Measurements from ENCODE around the gene THSD4.

THSD4 gene

GRCh38 chr15:71543413-71543812, 428.1 kb downstream of the THSD4 start:
- Histone ChIP-seq H3K4me3 (ENCODE audit: low read length, poor library complexity, severe bottlenecking) (no peak overlapping the region), H2AFZ (ENCODE audit: low read length) (no peak overlapping the region), H3K4me2 (ENCODE audit: low read depth, low read length, poor library complexity, severe bottlenecking) (no peak overlapping the region), H4K20me1 (ENCODE audit: insufficient read depth, low read length, poor library complexity, severe bottlenecking) (no peaks in the 10 kb centered on the region), H3K27me3 (ENCODE audit: insufficient read depth, low read length, poor library complexity, severe bottlenecking) (no peaks in the 10 kb centered on the region), H3F3A (ENCODE audit: low read depth) (no peaks in the 10 kb centered on the region), H3K9me2 (replicated peaks; ENCODE audit: low read depth, low read length) (no peaks in the 10 kb centered on the region), H3K36me3 (ENCODE audit: insufficient read depth, low read length) (no peaks in the 10 kb centered on the region), H3K9me3 (ENCODE audit: insufficient read depth, low read depth, low read length) (no peaks in the 10 kb centered on the region), H3K4me1 (ENCODE audit: insufficient read depth, low read length, poor library complexity, severe bottlenecking) (no peaks in the 10 kb centered on the region), H3K9ac (ENCODE audit: low read depth, low read length, poor library complexity, severe bottlenecking) (no peak overlapping the region), H3K79me2 (ENCODE audit: insufficient read depth, low read length) (no peaks in the 10 kb centered on the region)
- TF ChIP-seq CTCF (conservative IDR thresholded peaks at IDR 0.05; ENCODE audit: low read length), result no peak
- TF ChIP-seq EZH2phosphoT487 (IDR thresholded peaks at IDR 0.05; ENCODE audit: borderline replicate concordance), result no peak

GRCh38 chr15:71545223-71545760, 430.0 kb downstream of the THSD4 start:
- Histone ChIP-seq H3K79me2 (ENCODE audit: insufficient read depth, low read length) (no peaks in the 10 kb centered on the region), H3K4me3 (ENCODE audit: low read length, poor library complexity, severe bottlenecking) (no peak overlapping the region), H2AFZ (ENCODE audit: low read length) (0 out of 2 replicates have a peak overlapping the region, but pooled peaks have one; percentile 28), H3K9me2 (replicated peaks; ENCODE audit: low read depth, low read length) (no peaks in the 10 kb centered on the region), H3K27me3 (ENCODE audit: insufficient read depth, low read length, poor library complexity, severe bottlenecking) (no peaks in the 10 kb centered on the region), H3K9ac (ENCODE audit: low read depth, low read length, poor library complexity, severe bottlenecking) (no peak overlapping the region), H4K20me1 (ENCODE audit: insufficient read depth, low read length, poor library complexity, severe bottlenecking) (no peaks in the 10 kb centered on the region), H3K36me3 (ENCODE audit: insufficient read depth, low read length) (no peaks in the 10 kb centered on the region), H3K4me2 (ENCODE audit: low read depth, low read length, poor library complexity, severe bottlenecking) (no peak overlapping the region), H3K9me3 (ENCODE audit: insufficient read depth, low read depth, low read length) (no peaks in the 10 kb centered on the region), H3K4me1 (ENCODE audit: insufficient read depth, low read length, poor library complexity, severe bottlenecking) (no peaks in the 10 kb centered on the region), H3F3A (ENCODE audit: low read depth) (no peaks in the 10 kb centered on the region)
- no peak for TF ChIP-seq CTCF (conservative IDR thresholded peaks at IDR 0.05; ENCODE audit: low read length)
- no peak for TF ChIP-seq EZH2phosphoT487 (IDR thresholded peaks at IDR 0.05; ENCODE audit: borderline replicate concordance)

- Histone ChIP-seq H3F3A (ENCODE audit: low read depth) (no peaks in the 10 kb centered on the region), H3K9ac (ENCODE audit: low read depth, low read length, poor library complexity, severe bottlenecking) (no peak overlapping the region), H3K9me3 (ENCODE audit: insufficient read depth, low read depth, low read length) (no peaks in the 10 kb centered on the region), H4K20me1 (ENCODE audit: insufficient read depth, low read length, poor library complexity, severe bottlenecking) (no peaks in the 10 kb centered on the region), H3K27me3 (ENCODE audit: insufficient read depth, low read length, poor library complexity, severe bottlenecking) (no peaks in the 10 kb centered on the region), H3K79me2 (ENCODE audit: insufficient read depth, low read length) (no peaks in the 10 kb centered on the region), H3K9me2 (replicated peaks; ENCODE audit: low read depth, low read length) (no peaks in the 10 kb centered on the region), H2AFZ (ENCODE audit: low read length) (0 out of 2 replicates have a peak overlapping the region, but pooled peaks have one; percentile 28), H3K4me2 (ENCODE audit: low read depth, low read length, poor library complexity, severe bottlenecking) (no peak overlapping the region), H3K4me1 (ENCODE audit: insufficient read depth, low read length, poor library complexity, severe bottlenecking) (no peaks in the 10 kb centered on the region), H3K4me3 (ENCODE audit: low read length, poor library complexity, severe bottlenecking) (no peak overlapping the region), H3K36me3 (ENCODE audit: insufficient read depth, low read length) (no peaks in the 10 kb centered on the region)
- TF ChIP-seq CTCF (conservative IDR thresholded peaks at IDR 0.05; ENCODE audit: low read length), result no peak
- TF ChIP-seq EZH2phosphoT487 (IDR thresholded peaks at IDR 0.05; ENCODE audit: borderline replicate concordance), result no peak
Observed at GRCh38 chr15:71545923-71546322, 430.7 kb downstream of the THSD4 start.

Measured in Loucy (cell line).